Measurements from ENCODE around the gene CCSER2. TPM values are rescaled to one million over a fixed set of nuclear protein-coding genes. Genes with fewer than 3 reads are reported as not detected.
A peak's percentile ranks its signal among the peaks of the same experiment; 100 is the strongest.
"Not testable (repeated sequence)": the region's sequence is repeated elsewhere in the genome, so short reads cannot be mapped to it uniquely, and the experiment has no call there.

Gene CCSER2
- total and polyA plus RNA-seq, 2 experiments from 2014 or later = 30.6 to 76.8 TPM

DNA sequence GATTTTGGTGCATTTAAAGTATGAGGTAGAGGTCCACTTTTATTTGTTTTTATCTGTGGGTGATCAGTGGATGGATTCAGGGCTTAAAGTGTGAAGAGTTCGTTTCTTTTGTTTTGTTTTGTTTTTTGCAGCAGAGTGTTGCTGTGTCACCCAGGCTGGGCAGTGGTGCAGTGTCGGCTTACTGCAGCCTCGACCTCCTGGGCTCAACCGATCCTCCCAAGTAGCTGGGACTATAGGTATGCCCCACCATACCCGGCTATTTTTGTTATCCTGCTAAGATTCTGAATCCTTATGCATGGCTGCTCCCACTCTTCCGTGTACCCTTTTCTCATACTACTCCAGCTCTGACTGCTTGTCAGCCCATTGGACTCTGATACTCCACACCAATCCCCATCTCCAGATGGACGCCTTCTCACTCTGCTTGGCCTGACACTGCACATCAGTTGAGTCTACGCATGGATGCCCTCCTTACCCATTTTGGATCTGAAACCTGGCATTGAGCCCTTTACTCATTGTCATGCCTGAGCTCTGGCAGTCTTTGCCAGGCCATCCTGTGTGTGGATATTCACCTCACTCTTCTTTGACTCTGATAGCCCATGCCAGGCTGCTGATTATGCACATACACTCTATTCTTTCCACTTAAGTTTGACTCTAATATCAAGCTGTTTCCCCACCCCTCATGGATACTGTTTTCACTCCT is 119.5 kb downstream of the CCSER2 start:
- in situ Hi-C loops (cut with MboI) = no loop called here
- Histone ChIP-seq H3K9ac (no peak overlapping the region), H2AFZ (no peak overlapping the region), H3K27me3 (replicated peaks; ENCODE audit: insufficient read depth) (no peaks in the 10 kb centered on the region), H4K20me1 (ENCODE audit: insufficient read depth) (no peaks in the 10 kb centered on the region), H3K79me2 (ENCODE audit: insufficient read depth) (peaks cover 82% of the 10 kb centered on the region), H3K9me3 (ENCODE audit: low read depth) (no peaks in the 10 kb centered on the region), H3K4me2 (ENCODE audit: unreplicated experiment) (no peak overlapping the region), H3K4me1 (ENCODE audit: insufficient read depth) (no peaks in the 10 kb centered on the region), H3K9me2 (ENCODE audit: insufficient read depth) (no peaks in the 10 kb centered on the region), H3F3A (ENCODE audit: insufficient read depth) (peaks cover 8% of the 10 kb centered on the region; the same call in 1 of the 2 replicates), H3K4me3 (no peak overlapping the region), H3K36me3 (ENCODE audit: low read depth) (peaks cover 6% of the 10 kb centered on the region; the same call in 1 of the 2 replicates), H3K27ac (no peak overlapping the region)
- no peak for DNase-seq
- WGBS, 2 experiments (ENCODE audit: low coverage in 1 of 2, low lambda C conversion rate in 2 of 2, missing lambda C conversion rate in 2 of 2) = 84 to 87% methylated on average over 8 of the region's 8 CpGs
- TF ChIP-seq EZH2 (IDR thresholded peaks at IDR 0.05; ENCODE audit: insufficient read depth, poor library complexity, severe bottlenecking) = no peak
- TF ChIP-seq EZH2phosphoT487 (IDR thresholded peaks at IDR 0.05; ENCODE audit: insufficient read depth, low read depth) = no peak

- H3K79me2 ChIP-seq (ENCODE audit: insufficient read depth) = peaks cover 79% of the 10 kb centered on the region
- H3K27ac ChIP-seq; H3K4me1 ChIP-seq (ENCODE audit: insufficient read depth); H2AFZ ChIP-seq; DNase-seq; H3K9ac ChIP-seq; H3F3A ChIP-seq (ENCODE audit: insufficient read depth); H3K4me2 ChIP-seq (ENCODE audit: unreplicated experiment); H3K36me3 ChIP-seq (ENCODE audit: low read depth); in situ Hi-C loops (cut with MboI); H3K4me3 ChIP-seq; H4K20me1 ChIP-seq (ENCODE audit: insufficient read depth); H3K9me2 ChIP-seq (ENCODE audit: insufficient read depth); H3K27me3 ChIP-seq (replicated peaks; ENCODE audit: insufficient read depth); H3K9me3 ChIP-seq (ENCODE audit: low read depth): not testable (repeated sequence)
- WGBS, 2 experiments (ENCODE audit: low coverage in 1 of 2, low lambda C conversion rate in 2 of 2, missing lambda C conversion rate in 2 of 2) = 95 to 96% methylated on average over 7 of the region's 7 CpGs
These were observed 121.0 kb downstream of the CCSER2 start for GRCh38 chr10:84449351-84449750.

DNA sequence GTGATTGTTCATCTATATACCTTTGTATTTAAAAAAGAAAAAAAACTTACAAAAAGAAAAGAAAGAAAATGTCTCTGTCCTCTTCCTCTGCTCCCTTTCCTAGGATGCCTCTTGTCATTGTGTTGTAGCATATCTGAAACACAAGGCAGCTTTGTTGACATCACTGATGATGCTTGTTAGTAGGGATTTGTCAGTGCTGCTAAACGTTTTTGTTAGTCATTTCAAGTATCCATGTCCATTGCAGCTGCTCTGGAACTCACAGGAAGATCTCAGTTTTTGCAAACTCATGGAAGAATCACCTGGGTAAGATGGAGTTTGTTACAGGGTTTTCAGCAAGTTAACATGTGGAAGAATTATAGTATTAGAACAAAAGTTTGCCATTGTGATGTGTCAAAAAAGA is 123.6 kb downstream of the CCSER2 start:
- Histone ChIP-seq H3K4me1 (ENCODE audit: insufficient read depth) (no peaks in the 10 kb centered on the region), H3F3A (ENCODE audit: insufficient read depth) (peaks cover 8% of the 10 kb centered on the region; the same call in 1 of the 2 replicates), H3K36me3 (ENCODE audit: low read depth) (no peaks in the 10 kb centered on the region), H3K27ac (peak overlapping the region; percentile 35), H4K20me1 (ENCODE audit: insufficient read depth) (no peaks in the 10 kb centered on the region), H3K4me2 (ENCODE audit: unreplicated experiment) (no peak overlapping the region), H3K9me2 (ENCODE audit: insufficient read depth) (no peaks in the 10 kb centered on the region), H3K27me3 (replicated peaks; ENCODE audit: insufficient read depth) (no peaks in the 10 kb centered on the region), H3K9me3 (ENCODE audit: low read depth) (no peaks in the 10 kb centered on the region), H3K79me2 (ENCODE audit: insufficient read depth) (peaks cover 68% of the 10 kb centered on the region), H3K9ac (0 out of 2 replicates have a peak overlapping the region, but pooled peaks have one; percentile 11), H3K4me3 (no peak overlapping the region), H2AFZ (no peak overlapping the region)
- DNase-seq = peak; percentile 57
- in situ Hi-C loops (cut with MboI) = no loop called here
- 5 to 6% methylated on average over 1 of the region's 1 CpG for WGBS, 2 experiments (ENCODE audit: low coverage in 1 of 2, low lambda C conversion rate in 2 of 2, missing lambda C conversion rate in 2 of 2)
- TF ChIP-seq EZH2phosphoT487 (IDR thresholded peaks at IDR 0.05; ENCODE audit: insufficient read depth, low read depth) = no peak
- TF ChIP-seq EZH2 (IDR thresholded peaks at IDR 0.05; ENCODE audit: insufficient read depth, poor library complexity, severe bottlenecking) = no peak

DNA sequence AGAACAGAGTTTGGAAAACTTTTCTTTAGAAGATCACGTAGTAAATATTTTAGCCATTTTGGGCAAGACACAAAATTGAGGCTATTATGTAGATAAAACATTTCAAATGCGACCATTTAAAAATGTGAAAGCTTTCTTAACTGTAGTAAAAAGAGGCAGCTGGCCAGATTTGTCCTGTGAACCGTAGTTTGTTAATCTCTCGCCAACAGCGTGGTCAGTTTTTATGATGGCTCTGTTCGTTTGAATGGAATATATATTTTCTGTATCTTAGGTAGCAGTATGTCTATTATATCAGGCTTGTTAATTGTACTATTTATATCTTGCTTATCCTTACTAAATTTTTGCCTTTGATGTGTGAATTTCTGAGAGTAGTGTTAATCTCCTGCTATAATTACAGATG is 124.9 kb downstream of the CCSER2 start:
- no peaks in the 10 kb centered on the region for H3K27me3 ChIP-seq (replicated peaks; ENCODE audit: insufficient read depth)
- H4K20me1 ChIP-seq (ENCODE audit: insufficient read depth) = no peaks in the 10 kb centered on the region
- H3K9me3 ChIP-seq (ENCODE audit: low read depth) = no peaks in the 10 kb centered on the region
- no peaks in the 10 kb centered on the region for H3K9me2 ChIP-seq (ENCODE audit: insufficient read depth)
- H3K27ac ChIP-seq = no peak overlapping the region
- no peak for TF ChIP-seq EZH2 (IDR thresholded peaks at IDR 0.05; ENCODE audit: insufficient read depth, poor library complexity, severe bottlenecking)
- TF ChIP-seq EZH2phosphoT487 (IDR thresholded peaks at IDR 0.05; ENCODE audit: insufficient read depth, low read depth) = no peak
- H2AFZ ChIP-seq = no peak overlapping the region
- H3K4me1 ChIP-seq (ENCODE audit: insufficient read depth) = no peaks in the 10 kb centered on the region
- H3K4me2 ChIP-seq (ENCODE audit: unreplicated experiment) = no peak overlapping the region
- no peaks in the 10 kb centered on the region for H3K36me3 ChIP-seq (ENCODE audit: low read depth)
- DNase-seq = no peak
- no peak overlapping the region for H3K9ac ChIP-seq
- in situ Hi-C loops (cut with MboI) = no loop called here
- H3K4me3 ChIP-seq = no peak overlapping the region
- WGBS, 2 experiments (ENCODE audit: low coverage in 1 of 2, low lambda C conversion rate in 2 of 2, missing lambda C conversion rate in 2 of 2) = 93 to 94% methylated on average over 6 of the region's 6 CpGs
- peaks cover 62% of the 10 kb centered on the region for H3K79me2 ChIP-seq (ENCODE audit: insufficient read depth)
- H3F3A ChIP-seq (ENCODE audit: insufficient read depth) = peaks cover 8% of the 10 kb centered on the region; the same call in 1 of the 2 replicates
